DOHH2 (cell line): ENCODE results near the gene RAB17.

Experiments
- CTCF ChIP-seq: fragments of 200-600 bp; sonication (generic); IDR thresholded peaks from one replicate; pipeline ENCODE4 v1.5.1; 2014; ENCODE audit warnings: antibody characterized with exemption, mild to moderate bottlenecking, low read depth, low read length; ENCODE audit not compliant: poor library complexity, severe bottlenecking
- EZH2phosphoT487 ChIP-seq: fragments of 200-600 bp; sonication (generic); IDR thresholded peaks from 2 replicates; pipeline ENCODE4 v1.6.1; 2017; ENCODE audit warnings: borderline replicate concordance, mild to moderate bottlenecking, antibody characterized with exemption, low read length, moderate library complexity, mixed read lengths

GRCh38 chr2:237597196-237598145 lies 6.9 kb upstream of the RAB17 start:
- TF ChIP-seq CTCF (no peak), EZH2phosphoT487 (no peak)
